HCT116 (cell line): ENCODE measurements around the gene INPP5E. TPM values are rescaled to one million over a fixed set of nuclear protein-coding genes. Genes with fewer than 3 reads are reported as not detected.

ENCODE experiments used
- ATAC-seq: fragments of 200-7000 bp; cut with Tn5 transposase; 2 replicates; pipeline ENCODE4 v1.9.1; 2020; ENCODE audit warnings: mild to moderate bottlenecking, moderate library complexity
- BruUV-seq: library from RNA; stranded (reverse); fragments of 400-500 nt; replicated peaks from 2 replicates; lab custom pipeline; 2021; lab: Mats Ljungman, UMichigan
- CTCF ChIA-PET: fragments of 300-600 bp; sonication (Branson Sonifier 250); formaldehyde crosslinking; loops from one replicate; lab custom pipeline; 2021; ENCODE audit warnings: antibody characterized with exemption; lab: Charles Lee
- POLR2A ChIA-PET: fragments of 300-600, 350-600 bp; sonication (Branson Sonifier 250); formaldehyde crosslinking; loops from one replicate; lab custom pipeline; 2021; ENCODE audit warnings: antibody characterized with exemption; lab: Charles Lee
- RAD21 ChIA-PET, 2 experiments: fragments of 300-600 bp; sonication (Branson Sonifier 250); formaldehyde crosslinking; loops; one replicate each; lab custom pipeline; 2023; ENCODE audit warnings: low total read pairs in 2 of 2; ENCODE audit not compliant: uncharacterized antibody in 2 of 2, unreplicated experiment in 2 of 2, low non-redundant PET in 1 of 2; lab: Charles Lee
- DNase-seq: peaks from one replicate; pipeline ENCODE4 v3.0.0-alpha.2; 2010; ENCODE audit warnings: low read depth, low spot score
- H2AFZ ChIP-seq: fragments of 200-600 bp; shearing (Covaris generic), sonication (generic); 2 replicates; pipeline ENCODE4 v1.6.1; 2017; ENCODE audit warnings: low read depth, mixed run types, mixed read lengths, antibody characterized with exemption, low read length; ENCODE audit not compliant: poor library complexity, severe bottlenecking
- H3K27ac ChIP-seq: 2 replicates; pipeline ENCODE4 v1.5.1; 2012; ENCODE audit warnings: low read depth, low read length
- H3K27me3 ChIP-seq: fragments of 200-600 bp; sonication (generic); 2 replicates; pipeline ENCODE4 v1.6.1; 2016; ENCODE audit warnings: mixed run types, low read length, mixed read lengths; ENCODE audit not compliant: insufficient read depth
- H3K36me3 ChIP-seq, 2 experiments: fragments of 200-500 bp in 1 of 2; fragments of 200-600 bp in 1 of 2; sonication (Bioruptor generic) in 1 of 2; sonication (generic) in 1 of 2; 2 replicates each; pipeline versions ENCODE4 v1.5.1 to v1.6.1; 2014 to 2016; ENCODE audit warnings: low read length in 2 of 2, inconsistent platforms in 1 of 2, mixed read lengths in 1 of 2, mixed run types in 1 of 2; ENCODE audit not compliant: insufficient read depth in 2 of 2, control insufficient read depth in 1 of 2
- H3K4me1 ChIP-seq, 2 experiments: fragments of 200-600 bp in 1 of 2; sonication (generic) in 1 of 2; 2 replicates each; pipeline versions ENCODE4 v1.5.1 to v1.6.1; 2012 to 2017; ENCODE audit warnings: low read length in 2 of 2, inconsistent platforms in 1 of 2, mild to moderate bottlenecking in 1 of 2, mixed read lengths in 1 of 2, mixed run types in 1 of 2, moderate library complexity in 1 of 2; ENCODE audit not compliant: insufficient read depth in 2 of 2, control insufficient read depth in 1 of 2
- H3K4me2 ChIP-seq: fragments of 200-600 bp; sonication (generic); 2 replicates; pipeline ENCODE4 v1.6.1; 2017; ENCODE audit warnings: mixed run types, low read length, mixed read lengths
- H3K4me3 ChIP-seq, 2 experiments: fragments of 200-600 bp in 1 of 2; sonication (generic) in 1 of 2; replicated peaks in 1 of 2; 2 replicates each; pipeline ENCODE4 v1.5.1; 2011 to 2016; ENCODE audit warnings: low read length in 2 of 2, control low read depth in 1 of 2, low read depth in 1 of 2, mild to moderate bottlenecking in 1 of 2, mixed read lengths in 1 of 2, mixed run types in 1 of 2
- H3K79me2 ChIP-seq: fragments of 200-600 bp; sonication (generic); 2 replicates; pipeline ENCODE4 v1.6.1; 2017; ENCODE audit warnings: mild to moderate bottlenecking, mixed run types, low read length, moderate library complexity, mixed read lengths; ENCODE audit not compliant: insufficient read depth
- H3K9ac ChIP-seq: fragments of 200-600 bp; sonication (generic); 2 replicates; pipeline ENCODE4 v1.6.1; 2016; ENCODE audit warnings: low read length, mixed read lengths
- H3K9me2 ChIP-seq: fragments of 200-600 bp; sonication (generic), shearing (Covaris generic); 2 replicates; pipeline ENCODE4 v1.6.1; 2017; ENCODE audit warnings: mixed run types, mild to moderate bottlenecking, moderate library complexity; ENCODE audit not compliant: insufficient read depth
- H3K9me3 ChIP-seq, 2 experiments: fragments of 200-500 bp in 1 of 2; fragments of 200-600 bp in 1 of 2; sonication (Bioruptor generic) in 1 of 2; sonication (generic) in 1 of 2; 2 replicates each; pipeline ENCODE4 v1.6.1; 2014 to 2017; ENCODE audit warnings: low read length in 2 of 2, mixed read lengths in 2 of 2, inconsistent platforms in 1 of 2, low read depth in 1 of 2, mild to moderate bottlenecking in 1 of 2, mixed run types in 1 of 2, moderate library complexity in 1 of 2; ENCODE audit not compliant: control insufficient read depth in 1 of 2, insufficient read depth in 1 of 2
- H4K20me1 ChIP-seq: fragments of 200-600 bp; sonication (generic), shearing (Covaris generic); 2 replicates; pipeline ENCODE4 v1.6.1; 2017; ENCODE audit warnings: mixed run types, mild to moderate bottlenecking, moderate library complexity; ENCODE audit not compliant: insufficient read depth
- ATF3 ChIP-seq: IDR thresholded peaks from 2 replicates; pipeline ENCODE4 v1.6.1; 2012
- CBX3 ChIP-seq: IDR thresholded peaks from 2 replicates; pipeline ENCODE4 v1.6.1; 2012; ENCODE audit warnings: low read depth
- CEBPB ChIP-seq: IDR thresholded peaks from 2 replicates; pipeline ENCODE4 v1.6.1; 2012; ENCODE audit warnings: low read depth
- CTCF ChIP-seq, 3 experiments: fragments of 200-600 bp in 1 of 3; sonication (generic) in 1 of 3; IDR thresholded peaks in 2 of 3; conservative IDR thresholded peaks in 1 of 3; 2 replicates each; pipeline ENCODE4 v1.5.1; 2012 to 2017; ENCODE audit warnings: low read depth in 2 of 3, low read length in 2 of 3, antibody characterized with exemption in 1 of 3, borderline replicate concordance in 1 of 3, control low read depth in 1 of 3, mild to moderate bottlenecking in 1 of 3, mixed read lengths in 1 of 3, mixed run types in 1 of 3, moderate library complexity in 1 of 3; ENCODE audit not compliant: insufficient read depth in 1 of 3
- EGR1 ChIP-seq: IDR thresholded peaks from 2 replicates; pipeline ENCODE4 v1.6.1; 2012; ENCODE audit warnings: low read depth
- ELF1 ChIP-seq: IDR thresholded peaks from 2 replicates; pipeline ENCODE4 v1.6.1; 2012; ENCODE audit warnings: low read depth, borderline replicate concordance
- EZH2phosphoT487 ChIP-seq: fragments of 200-600 bp; IDR thresholded peaks from 2 replicates; pipeline ENCODE4 v1.6.1; 2018; ENCODE audit warnings: antibody characterized with exemption, borderline replicate concordance
- FOSL1 ChIP-seq: IDR thresholded peaks from 2 replicates; pipeline ENCODE4 v1.6.1; 2012; ENCODE audit warnings: low read depth
- JUND ChIP-seq: IDR thresholded peaks from 2 replicates; pipeline ENCODE4 v1.6.1; 2012
- MAX ChIP-seq: IDR thresholded peaks from 2 replicates; pipeline ENCODE4 v1.6.1; 2012
- POLR2A ChIP-seq: IDR thresholded peaks from 2 replicates; pipeline ENCODE4 v1.7.0; 2011; ENCODE audit warnings: borderline replicate concordance; ENCODE audit not compliant: insufficient read depth, insufficient read length; ENCODE audit errors: extremely low read depth
- RAD21 ChIP-seq: IDR thresholded peaks from 2 replicates; pipeline ENCODE4 v1.6.1; 2012; ENCODE audit warnings: low read depth, mild to moderate bottlenecking
- REST ChIP-seq: IDR thresholded peaks from 2 replicates; pipeline ENCODE4 v1.6.1; 2012; ENCODE audit warnings: low read depth
- SIN3A ChIP-seq: IDR thresholded peaks from 2 replicates; pipeline ENCODE4 v1.6.1; 2012; ENCODE audit warnings: low read depth
- SRF ChIP-seq: IDR thresholded peaks from 2 replicates; pipeline ENCODE4 v1.6.1; 2012; ENCODE audit warnings: low read depth
- TCF7L2 ChIP-seq: IDR thresholded peaks from 2 replicates; pipeline ENCODE4 v1.7.0; 2011; ENCODE audit warnings: borderline replicate concordance, inconsistent platforms; ENCODE audit not compliant: insufficient read depth, insufficient read length; ENCODE audit errors: extremely low read depth
- YY1 ChIP-seq: IDR thresholded peaks from 2 replicates; pipeline ENCODE4 v1.6.1; 2011; ENCODE audit warnings: low read length, low read depth, moderate library complexity, mild to moderate bottlenecking; ENCODE audit not compliant: insufficient replicate concordance; ENCODE audit errors: extremely low read depth
- ZBTB33 ChIP-seq: IDR thresholded peaks from 2 replicates; pipeline ENCODE4 v1.6.1; 2011; ENCODE audit warnings: mild to moderate bottlenecking, low read length, moderate library complexity; ENCODE audit not compliant: insufficient replicate concordance; ENCODE audit errors: extremely low read depth
- ZFX ChIP-seq: fragments of 450-650 bp; IDR thresholded peaks from 2 replicates; pipeline ENCODE4 v1.6.1; 2017
- intact Hi-C: fragments of 100-400 bp; cut with micrococcal nuclease; formaldehyde crosslinking; loops from 2 replicates; pipeline ENCODE4 v1.10.0; 2022
- total RNA-seq: library from RNA; stranded (reverse); gene quantifications from one replicate; pipeline ENCODE4 v1.2.1, GENCODE V29; 2021; ENCODE audit not compliant: unreplicated experiment

The INPP5E gene
- total RNA-seq, 1 experiment from 2014 or later, result 23.8 TPM

GRCh38 chr9:136462664-136463063, 23.0 kb upstream of the INPP5E start:
- TF ChIP-seq ATF3, result no peak
- no peak for TF ChIP-seq TCF7L2
- TF ChIP-seq ELF1, result no peak
- no peak for TF ChIP-seq EZH2phosphoT487
- no peak for TF ChIP-seq CBX3
- no peak for TF ChIP-seq FOSL1
- no peak for TF ChIP-seq SRF
- no peak for TF ChIP-seq POLR2A
- TF ChIP-seq CEBPB, result no peak
- TF ChIP-seq MAX, result no peak
- TF ChIP-seq CTCF (IDR thresholded peaks at IDR 0.05 in 2 of 3, conservative IDR thresholded peaks at IDR 0.05 in 1 of 3; ENCODE audit: borderline replicate concordance in 1 of 3, insufficient read depth in 1 of 3, low read depth in 2 of 3, low read length in 2 of 3), result no peak
- TF ChIP-seq EGR1, result no peak
- TF ChIP-seq SIN3A, result no peak
- no peak for TF ChIP-seq REST
- TF ChIP-seq ZBTB33, result no peak
- TF ChIP-seq JUND, result no peak
- no peak for TF ChIP-seq ZFX
- TF ChIP-seq RAD21, result no peak
- no peak for TF ChIP-seq YY1
- Histone ChIP-seq H2AFZ (no peak overlapping the region), H3K4me3 (no peak overlapping the region), H3K9me2 (no peaks in the 10 kb centered on the region), H4K20me1 (no peaks in the 10 kb centered on the region; the same call in 1 of the 2 replicates), H3K4me1 (no peaks in the 10 kb centered on the region), H3K79me2 (peaks cover 14% of the 10 kb centered on the region; the same call in 1 of the 2 replicates), H3K9me3 (no peaks in the 10 kb centered on the region), H3K27ac (no peak overlapping the region), H3K9ac (no peak overlapping the region), H3K36me3 (peaks cover 61 to 73% of the 10 kb centered on the region in 2 experiments), H3K27me3 (no peaks in the 10 kb centered on the region), H3K4me2 (no peak overlapping the region)
- DNase-seq, result no peak
- CTCF ChIA-PET, result no interaction called here
- intact Hi-C loops, result no loop called here
- POLR2A ChIA-PET, result no interaction called here
- BruUV-seq, result no TSS peak
- ATAC-seq, result no peak
- RAD21 ChIA-PET, result no interaction called here
